ENCODE measurements around the gene PSMB10.
A peak's percentile ranks its signal among the peaks of the same experiment; 100 is the strongest.

DNA sequence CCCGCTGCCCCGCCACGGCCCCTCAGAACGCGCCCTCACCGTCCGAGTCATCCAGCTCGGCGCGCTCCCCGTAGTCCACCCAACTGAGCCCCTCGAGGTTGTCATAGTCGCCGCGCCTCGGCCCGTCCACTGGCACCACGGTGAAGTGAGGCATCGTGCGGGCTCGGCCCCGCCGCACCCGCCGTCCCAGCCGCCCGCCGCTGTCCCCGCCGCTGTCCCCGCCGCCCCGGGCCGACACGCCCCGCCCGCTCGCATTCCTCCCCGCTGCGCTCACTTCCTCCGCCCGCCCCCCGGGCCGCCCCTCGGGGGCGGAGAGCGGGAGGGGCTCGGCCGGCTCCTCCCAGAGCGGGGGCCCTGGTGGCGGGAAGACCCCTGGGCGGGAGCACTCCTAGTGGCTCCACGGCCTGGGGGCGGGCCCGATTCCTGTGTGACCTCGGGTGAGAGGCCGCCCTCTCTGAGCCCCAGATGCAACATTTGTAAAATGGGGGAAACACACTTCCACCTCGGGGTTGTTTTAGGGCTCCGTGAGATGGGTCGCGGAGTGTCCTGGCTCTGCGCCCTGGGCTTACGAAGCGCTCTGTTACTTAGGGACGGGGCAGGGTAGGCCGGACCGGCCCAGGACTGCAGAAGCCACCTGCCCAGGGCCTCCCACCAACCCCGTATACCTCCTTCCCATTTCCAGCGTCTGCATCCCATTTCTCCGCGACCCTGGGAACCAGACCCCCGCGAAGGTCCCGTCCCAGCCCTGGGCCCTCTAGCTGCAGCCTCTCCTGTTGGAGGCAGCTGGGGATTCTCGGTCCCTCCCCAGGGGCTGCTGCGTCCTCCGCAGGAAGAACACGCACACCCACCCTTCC, 32.0 kb upstream of the PSMB10 start, which contains the start of gene SLC12A4:
- TF ChIP-seq, protein P1, sequence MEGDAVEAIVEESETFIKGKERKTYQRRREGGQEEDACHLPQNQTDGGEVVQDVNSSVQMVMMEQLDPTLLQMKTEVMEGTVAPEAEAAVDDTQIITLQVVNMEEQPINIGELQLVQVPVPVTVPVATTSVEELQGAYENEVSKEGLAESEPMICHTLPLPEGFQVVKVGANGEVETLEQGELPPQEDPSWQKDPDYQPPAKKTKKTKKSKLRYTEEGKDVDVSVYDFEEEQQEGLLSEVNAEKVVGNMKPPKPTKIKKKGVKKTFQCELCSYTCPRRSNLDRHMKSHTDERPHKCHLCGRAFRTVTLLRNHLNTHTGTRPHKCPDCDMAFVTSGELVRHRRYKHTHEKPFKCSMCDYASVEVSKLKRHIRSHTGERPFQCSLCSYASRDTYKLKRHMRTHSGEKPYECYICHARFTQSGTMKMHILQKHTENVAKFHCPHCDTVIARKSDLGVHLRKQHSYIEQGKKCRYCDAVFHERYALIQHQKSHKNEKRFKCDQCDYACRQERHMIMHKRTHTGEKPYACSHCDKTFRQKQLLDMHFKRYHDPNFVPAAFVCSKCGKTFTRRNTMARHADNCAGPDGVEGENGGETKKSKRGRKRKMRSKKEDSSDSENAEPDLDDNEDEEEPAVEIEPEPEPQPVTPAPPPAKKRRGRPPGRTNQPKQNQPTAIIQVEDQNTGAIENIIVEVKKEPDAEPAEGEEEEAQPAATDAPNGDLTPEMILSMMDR (IDR thresholded peaks at IDR 0.05) = peak in 1 of 4 experiments; percentile 1
- TF ChIP-seq POLR2A (IDR thresholded peaks at IDR 0.05) = peak; percentile 95 to 97
